HEK293 (cell line): ENCODE results near the gene FAM118A.

Experiments used
- CTCF ChIP-seq: fragments of 450-650 bp; formaldehyde crosslinking; IDR thresholded peaks from 2 replicates; pipeline ENCODE4 v1.5.1; 2016; ENCODE audit warnings: missing biosample characterization, missing genetic modification characterization
- SCRT1 ChIP-seq: fragments of 450-650 bp; formaldehyde crosslinking; IDR thresholded peaks from 2 replicates; pipeline ENCODE4 v1.5.1; 2016; ENCODE audit warnings: missing biosample characterization, missing genetic modification characterization, borderline replicate concordance
- TSHZ1 ChIP-seq: fragments of 450-650 bp; formaldehyde crosslinking; IDR thresholded peaks from 2 replicates; pipeline ENCODE4 v1.5.1; 2016; ENCODE audit warnings: missing biosample characterization, missing genetic modification characterization, borderline replicate concordance
- ZBTB10 ChIP-seq: fragments of 450-650 bp; formaldehyde crosslinking; IDR thresholded peaks from 2 replicates; pipeline ENCODE4 v1.5.1; 2016; ENCODE audit warnings: missing biosample characterization, missing genetic modification characterization
- ZBTB11 ChIP-seq: fragments of 450-650 bp; formaldehyde crosslinking; conservative IDR thresholded peaks from 2 replicates; pipeline ENCODE4 v1.5.1; 2016; ENCODE audit warnings: low read depth, missing biosample characterization, missing genetic modification characterization
- ZFP69B ChIP-seq: fragments of 450-650 bp; formaldehyde crosslinking; IDR thresholded peaks from 2 replicates; pipeline ENCODE4 v1.5.1; 2016; ENCODE audit warnings: missing biosample characterization, missing genetic modification characterization
- ZNF138 ChIP-seq: fragments of 450-650 bp; formaldehyde crosslinking; IDR thresholded peaks from 2 replicates; pipeline ENCODE4 v1.5.1; 2016; ENCODE audit warnings: missing biosample characterization, missing genetic modification characterization, borderline replicate concordance
- ZNF155 ChIP-seq: fragments of 450-650 bp; formaldehyde crosslinking; IDR thresholded peaks from 2 replicates; pipeline ENCODE4 v1.5.1; 2016; ENCODE audit warnings: missing biosample characterization, missing genetic modification characterization
- ZNF514 ChIP-seq: fragments of 450-650 bp; formaldehyde crosslinking; IDR thresholded peaks from 2 replicates; pipeline ENCODE4 v1.5.1; 2016; ENCODE audit warnings: missing biosample characterization, missing genetic modification characterization
- ZNF548 ChIP-seq: fragments of 450-650 bp; formaldehyde crosslinking; IDR thresholded peaks from 2 replicates; pipeline ENCODE4 v1.5.1; 2016; ENCODE audit warnings: missing biosample characterization, missing genetic modification characterization
- ZNF561 ChIP-seq: fragments of 450-650 bp; IDR thresholded peaks from 2 replicates; pipeline ENCODE4 v1.5.1; 2018; ENCODE audit warnings: missing biosample characterization, missing genetic modification characterization, borderline replicate concordance

GRCh38 chr22:45291061-45291930 lies 18.4 kb upstream of the FAM118A start:
- TF ChIP-seq ZFP69B (tag by site-specific recombination), result peak; percentile 11; the same call in 1 of the 2 replicates
- no peak for TF ChIP-seq ZNF561 (tag by site-specific recombination)
- no peak for TF ChIP-seq ZNF548
- TF ChIP-seq TSHZ1 (tag by site-specific recombination), result no peak
- no peak for TF ChIP-seq CTCF
- no peak; the same call in 1 of the 2 replicates for TF ChIP-seq ZNF155 (tag by site-specific recombination)
- no peak for TF ChIP-seq ZBTB11 (tag by site-specific recombination)
- no peak for TF ChIP-seq SCRT1 (tag by site-specific recombination)
- 0 out of 2 replicates have a peak, but pooled peaks have one; percentile 19 for TF ChIP-seq ZNF514
- TF ChIP-seq ZNF138 (tag by site-specific recombination), result no peak
- TF ChIP-seq ZBTB10, result no peak
